ENCODE measurements around the gene MARCHF3.
"Not testable (repeated sequence)": the region's sequence is repeated elsewhere in the genome, so short reads cannot be mapped to it uniquely, and the experiment has no call there.

- TF ChIP-seq BHLHE40 (IDR thresholded peaks at IDR 0.05; ENCODE audit: borderline replicate concordance); L3MBTL2 (conservative IDR thresholded peaks at IDR 0.05); SP1 (IDR thresholded peaks at IDR 0.05); HDGF (IDR thresholded peaks at IDR 0.05; ENCODE audit: borderline replicate concordance): not testable (repeated sequence)
Measured at GRCh38 chr5:126845470-126846070, 184.8 kb downstream of the MARCHF3 start.
